GM19043 (cell line): ENCODE results near the gene MINDY4B.
A peak's percentile ranks its signal among the peaks of the same experiment; 100 is the strongest.

Experiments used
- ATAC-seq: cut with Tn5 transposase; IDR thresholded peaks from one replicate; pipeline ENCODE4 v1.9.1; 2021; ENCODE audit warnings: low read depth; ENCODE audit not compliant: unreplicated experiment

The MINDY4B gene

DNA sequence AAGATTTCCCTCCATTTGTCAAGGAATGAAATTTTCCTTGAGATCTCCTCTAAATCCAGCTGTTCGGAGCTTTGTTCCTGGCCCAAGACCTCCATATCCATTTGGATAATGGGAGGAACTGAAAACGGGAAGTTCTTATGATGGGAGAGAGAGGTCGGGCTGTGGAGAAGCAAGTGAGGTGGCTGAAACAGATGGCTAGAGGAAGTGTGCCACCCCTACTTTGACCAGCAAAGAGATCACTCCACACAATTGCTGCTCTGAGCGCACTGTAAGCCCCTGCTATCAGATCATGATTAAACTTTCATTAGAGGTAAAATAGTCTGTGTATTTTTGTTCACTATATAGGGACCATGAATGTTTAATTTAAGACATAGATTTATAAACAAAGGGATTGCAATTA, at the start of gene MINDY4B:
Gene MINDY4B, minus strand, starts transcription at position 101 of the 400 bp plus-strand sequence. Its CDS starts 0 bp downstream, at position 101.
- no peak for ATAC-seq

DNA sequence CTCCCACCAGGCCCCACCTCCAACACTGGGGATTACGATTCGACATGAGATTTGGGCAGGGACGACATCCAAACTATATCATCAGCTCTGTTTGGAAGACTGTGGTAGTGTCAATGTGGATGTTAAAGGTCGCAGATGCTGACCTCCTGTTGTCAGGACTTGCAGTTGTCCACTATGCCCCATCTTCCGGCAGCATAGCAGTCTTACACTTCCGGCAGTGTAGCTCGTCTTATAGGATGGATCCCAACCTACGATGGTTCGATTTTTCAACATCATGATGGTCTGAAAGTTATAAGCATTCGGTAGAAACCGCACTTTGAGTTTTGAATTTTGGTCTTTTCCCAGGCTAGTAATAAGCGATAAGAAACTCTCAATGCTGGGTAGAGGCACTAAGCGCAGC, 46.7 kb upstream of the MINDY4B start:
- no peak for ATAC-seq

DNA sequence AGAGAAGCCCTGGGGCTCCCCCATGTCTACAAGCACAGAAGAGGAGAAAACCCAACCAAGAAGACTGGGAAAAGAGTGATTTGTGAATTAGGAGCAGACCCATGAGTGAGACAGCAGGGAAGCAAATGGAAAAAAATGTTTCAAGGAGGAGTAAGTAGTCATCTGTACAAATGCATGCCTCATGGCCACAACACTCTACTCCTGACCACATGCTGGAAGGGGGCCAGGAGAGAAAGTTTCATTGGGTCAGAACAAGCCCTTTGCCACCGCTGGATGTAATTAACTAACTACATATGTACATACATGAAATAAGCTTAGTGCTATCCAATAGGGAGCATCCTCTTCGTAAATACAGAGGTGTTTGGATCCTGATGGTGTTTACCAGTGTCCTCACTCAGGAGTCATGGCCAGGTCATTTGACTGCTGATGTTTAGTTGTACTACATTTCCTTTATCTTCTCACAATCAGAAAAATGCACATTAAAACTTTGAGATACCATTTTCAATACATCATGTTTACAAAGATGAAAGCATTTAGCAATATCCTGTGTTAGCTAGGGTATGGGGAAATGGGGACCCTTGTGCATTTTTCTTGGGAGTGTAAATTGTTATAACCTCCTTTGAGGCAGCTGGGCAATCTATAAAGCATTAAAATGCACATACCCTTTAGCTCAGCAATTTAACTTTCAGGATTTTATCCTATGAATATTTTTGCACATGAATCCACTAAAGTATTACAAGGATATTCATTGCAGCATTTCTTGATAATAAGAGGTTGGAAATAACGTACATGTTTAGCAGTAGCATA, 40.2 kb upstream of the MINDY4B start:
- no peak for ATAC-seq

DNA sequence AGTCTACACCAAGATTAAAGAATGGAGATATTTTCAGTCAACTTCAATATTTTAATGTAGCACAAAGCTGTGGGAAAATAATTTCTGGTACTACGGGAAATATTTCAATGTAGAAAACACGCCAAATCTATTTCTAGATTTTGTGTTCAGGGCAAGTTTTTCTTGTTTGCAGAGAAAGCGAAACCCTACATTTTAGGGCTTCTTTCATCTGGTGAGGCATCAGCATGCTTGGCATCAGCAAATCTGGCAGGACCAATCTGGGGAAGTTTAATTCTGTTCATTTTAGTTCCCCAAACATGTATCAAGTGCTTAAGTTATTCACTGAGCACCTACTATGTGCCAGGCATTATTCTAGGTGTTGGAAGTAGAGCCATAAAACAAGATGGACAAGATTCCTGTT, 37.0 kb upstream of the MINDY4B start:
- no peak for ATAC-seq

DNA sequence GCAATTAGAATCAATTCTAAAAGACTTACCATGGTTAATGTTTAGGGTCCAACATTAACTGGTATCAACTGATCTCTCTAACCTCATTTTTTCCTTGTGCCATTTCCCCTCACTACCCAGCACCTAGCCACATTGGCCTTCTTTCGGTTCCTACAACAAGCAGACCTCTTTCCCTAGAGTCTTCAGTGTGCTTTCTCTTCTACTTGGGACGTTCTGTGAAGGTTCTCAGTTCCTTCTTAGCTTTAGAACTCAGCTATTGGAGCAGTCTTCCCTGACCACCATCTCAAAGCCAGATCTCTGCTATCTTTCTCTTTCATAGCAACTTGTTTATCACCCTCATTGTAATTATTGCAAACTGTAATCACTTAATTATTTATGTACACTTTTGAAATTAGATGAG, 31.5 kb upstream of the MINDY4B start:
- ATAC-seq = peak; percentile 64

DNA sequence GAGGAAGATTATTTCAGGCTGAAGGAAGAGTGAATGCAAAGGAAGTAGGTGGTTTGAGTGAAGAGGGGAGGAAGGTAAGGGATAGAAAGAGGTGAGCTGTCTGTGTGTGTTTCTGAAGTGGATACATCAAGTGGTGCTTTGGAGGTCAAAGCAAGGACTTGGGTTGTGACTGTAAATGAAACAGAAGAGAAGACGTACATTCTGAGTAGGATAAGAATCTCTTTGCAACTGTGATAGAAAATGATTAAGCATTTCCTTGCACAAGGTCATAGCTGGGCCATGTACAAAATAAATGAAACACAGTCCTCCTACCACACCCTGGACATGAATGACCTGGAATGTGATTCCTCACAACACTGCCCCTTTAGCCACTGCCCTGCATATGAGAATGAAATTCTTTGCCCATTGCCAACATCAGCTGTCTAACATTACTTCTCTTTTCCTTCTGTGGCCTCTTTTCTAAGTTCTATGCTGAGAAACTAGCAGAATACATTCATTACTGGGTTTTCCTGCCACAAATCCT, 28.3 kb upstream of the MINDY4B start:
- no peak for ATAC-seq

DNA sequence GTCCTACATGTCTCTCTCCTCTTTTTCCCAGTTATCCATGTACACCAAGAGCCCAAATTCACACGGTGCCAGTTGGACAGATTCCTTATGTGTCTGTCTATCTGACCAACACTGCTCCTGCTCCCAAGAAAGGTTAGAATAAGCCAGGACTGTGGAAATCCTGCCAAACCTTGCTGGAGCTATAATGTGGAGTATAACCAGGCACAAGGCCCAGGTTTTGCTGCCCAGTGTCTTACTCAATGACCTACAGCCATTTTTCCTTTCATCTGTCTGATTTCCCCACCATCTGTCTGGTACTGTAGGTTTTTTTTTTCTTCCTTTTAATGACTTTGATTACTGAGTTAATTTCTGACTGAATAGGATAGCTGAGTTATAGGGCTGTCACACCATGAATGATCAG, 26.5 kb upstream of the MINDY4B start:
- ATAC-seq = no peak

DNA sequence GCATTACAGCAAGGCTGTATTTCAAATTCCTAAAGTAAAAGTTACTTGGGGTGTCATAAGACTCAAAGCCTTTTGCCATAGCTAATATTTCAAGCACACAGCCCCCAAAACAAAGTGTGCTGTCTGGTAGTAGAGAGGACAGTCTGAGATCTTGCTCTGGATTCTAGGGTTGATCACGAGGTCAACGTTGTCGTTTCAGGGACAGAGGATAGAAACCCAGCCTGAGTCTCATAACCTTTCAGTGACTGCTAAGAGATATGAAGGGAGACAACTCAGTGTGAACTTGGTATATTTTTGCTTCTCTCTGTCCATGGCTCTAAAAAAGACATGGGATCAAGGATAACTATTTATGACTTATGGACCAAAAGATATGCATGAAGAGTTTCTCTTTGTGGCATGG, 25.6 kb upstream of the MINDY4B start:
- ATAC-seq = no peak

DNA sequence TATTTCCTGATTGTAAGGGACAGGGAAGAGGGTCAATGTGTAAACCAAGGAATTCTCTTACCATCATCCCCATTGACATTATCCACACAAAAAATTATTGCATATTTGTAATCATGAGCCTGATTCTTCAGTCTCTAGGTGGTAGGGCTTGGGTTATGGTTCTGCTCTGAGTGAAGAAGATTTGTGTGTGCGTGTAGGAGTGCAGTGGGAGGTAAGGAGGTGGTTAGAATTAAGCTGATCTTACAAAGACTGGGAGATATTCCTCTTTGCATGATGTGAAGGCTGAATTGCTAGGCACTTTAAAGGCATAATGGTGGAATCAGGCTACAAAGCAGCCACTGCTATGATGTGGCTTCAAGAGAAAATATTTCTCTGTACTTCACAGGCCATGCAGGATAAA, 23.0 kb upstream of the MINDY4B start:
- no peak for ATAC-seq

DNA sequence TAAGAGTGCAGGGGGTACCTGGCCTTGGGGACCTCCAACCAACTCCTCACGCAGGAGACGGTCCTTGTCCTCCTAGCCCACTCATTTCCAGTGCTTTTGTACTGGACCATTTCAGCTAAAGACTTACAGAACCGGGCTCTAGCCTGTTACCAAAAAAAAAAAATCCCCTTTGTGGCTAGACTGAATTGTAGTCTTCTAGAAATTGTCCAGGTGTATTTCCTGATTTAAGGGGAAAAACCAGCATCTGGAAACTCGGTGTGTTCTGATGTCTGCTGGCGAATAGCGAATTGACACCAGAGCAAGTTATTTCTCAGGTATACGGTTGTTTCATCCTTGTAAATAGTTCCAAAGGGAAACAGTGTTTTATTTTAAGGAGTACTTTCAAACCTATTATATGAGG, 21.1 kb upstream of the MINDY4B start:
- ATAC-seq = no peak

DNA sequence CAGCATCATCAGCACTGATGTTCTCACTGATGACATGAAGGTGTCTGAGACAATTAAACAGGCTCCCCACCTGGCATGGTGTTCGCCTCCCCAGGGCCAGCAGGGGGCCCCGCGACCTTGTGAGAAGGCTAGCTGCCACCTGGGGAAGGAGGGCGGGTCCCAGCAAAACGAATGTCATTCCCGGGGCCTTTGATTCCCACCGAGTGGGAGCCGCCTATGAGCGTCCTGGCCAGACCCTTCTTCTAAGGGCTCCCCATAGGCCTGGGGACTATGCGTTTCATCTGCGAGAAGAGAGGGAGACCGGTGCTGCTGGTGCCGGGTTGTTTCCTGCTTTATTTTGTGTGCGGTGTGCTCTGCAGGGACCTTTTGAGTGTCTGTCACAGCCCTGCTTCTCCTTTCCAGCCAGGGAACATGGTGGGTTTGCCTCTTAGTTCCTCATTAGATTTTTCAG, 20.5 kb upstream of the MINDY4B start:
- peak; percentile 80 for ATAC-seq

DNA sequence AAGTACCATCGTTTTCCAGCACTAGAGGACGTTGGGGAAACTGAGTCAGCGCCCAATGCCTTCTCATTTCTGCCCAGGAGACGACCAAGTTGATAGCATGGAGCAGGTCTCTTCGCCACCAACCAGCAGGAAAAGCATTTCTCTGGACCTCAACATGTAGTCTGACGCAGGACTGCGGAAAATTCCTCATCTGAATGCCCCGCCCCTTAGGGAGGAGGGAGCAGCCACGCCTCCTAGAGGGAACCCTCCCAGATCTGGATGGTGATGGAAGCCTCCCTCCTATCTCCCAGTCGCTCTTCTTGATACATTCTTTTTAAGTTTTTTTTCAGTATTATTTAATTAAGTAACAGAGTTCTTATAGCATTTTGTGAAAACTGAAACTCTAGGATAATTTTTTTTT, 17.4 kb upstream of the MINDY4B start:
- no peak for ATAC-seq

DNA sequence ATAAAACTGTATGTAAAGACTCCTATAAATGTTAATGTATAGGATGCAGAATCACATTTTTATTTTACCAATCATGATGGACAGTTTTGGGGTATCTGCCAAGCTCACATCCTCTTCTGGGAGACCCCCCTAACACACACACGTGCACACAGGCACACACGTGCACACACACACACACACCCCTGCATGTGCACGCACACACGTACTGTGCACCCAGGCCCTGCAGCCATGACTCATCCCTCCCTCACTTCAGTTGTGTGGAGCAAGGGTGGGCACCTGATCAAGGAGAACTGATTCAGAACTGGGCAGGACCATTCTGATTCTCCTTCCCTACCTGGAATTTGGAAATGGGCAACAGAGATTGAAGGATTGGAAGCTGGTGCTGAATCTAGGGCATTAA, 16.0 kb upstream of the MINDY4B start:
- no peak for ATAC-seq

DNA sequence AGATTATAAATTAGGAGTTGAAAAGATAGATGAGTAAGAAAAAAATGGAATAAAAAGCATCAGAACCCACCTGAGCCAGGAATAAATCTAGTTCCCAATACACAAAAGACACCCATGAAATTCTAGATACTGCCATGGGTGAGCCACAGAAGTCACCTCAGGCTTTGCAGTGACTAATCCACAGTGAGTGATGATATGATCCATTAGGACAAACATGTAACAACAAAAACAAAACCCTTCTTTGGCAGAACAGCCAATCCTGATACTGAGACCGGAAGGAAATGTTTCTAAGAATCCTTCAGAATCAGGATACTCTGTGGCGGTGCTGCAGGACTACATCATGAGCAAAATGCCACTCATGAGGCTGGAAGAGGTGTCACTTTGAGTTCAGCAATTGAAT, 15.0 kb upstream of the MINDY4B start:
- ATAC-seq = no peak

DNA sequence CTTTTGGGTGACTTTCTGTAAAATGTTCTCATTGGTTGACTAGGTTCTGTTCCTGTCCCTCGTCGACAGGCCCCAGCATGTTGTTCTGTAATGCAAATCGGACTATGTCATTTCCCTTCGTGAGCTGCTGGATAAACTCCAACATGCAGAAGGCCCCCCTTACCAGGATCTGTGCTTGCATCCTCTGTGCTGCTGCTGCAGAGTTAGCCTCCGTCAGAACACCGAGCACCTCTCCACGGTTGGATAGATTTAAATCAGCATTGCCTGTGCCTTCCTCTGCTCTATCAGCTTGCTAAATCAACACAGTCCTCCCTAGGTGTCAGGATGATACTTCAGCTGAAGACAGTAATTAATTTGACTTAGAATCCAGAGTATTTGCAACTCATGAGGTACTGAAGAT, 12.7 kb upstream of the MINDY4B start:
- no peak for ATAC-seq

DNA sequence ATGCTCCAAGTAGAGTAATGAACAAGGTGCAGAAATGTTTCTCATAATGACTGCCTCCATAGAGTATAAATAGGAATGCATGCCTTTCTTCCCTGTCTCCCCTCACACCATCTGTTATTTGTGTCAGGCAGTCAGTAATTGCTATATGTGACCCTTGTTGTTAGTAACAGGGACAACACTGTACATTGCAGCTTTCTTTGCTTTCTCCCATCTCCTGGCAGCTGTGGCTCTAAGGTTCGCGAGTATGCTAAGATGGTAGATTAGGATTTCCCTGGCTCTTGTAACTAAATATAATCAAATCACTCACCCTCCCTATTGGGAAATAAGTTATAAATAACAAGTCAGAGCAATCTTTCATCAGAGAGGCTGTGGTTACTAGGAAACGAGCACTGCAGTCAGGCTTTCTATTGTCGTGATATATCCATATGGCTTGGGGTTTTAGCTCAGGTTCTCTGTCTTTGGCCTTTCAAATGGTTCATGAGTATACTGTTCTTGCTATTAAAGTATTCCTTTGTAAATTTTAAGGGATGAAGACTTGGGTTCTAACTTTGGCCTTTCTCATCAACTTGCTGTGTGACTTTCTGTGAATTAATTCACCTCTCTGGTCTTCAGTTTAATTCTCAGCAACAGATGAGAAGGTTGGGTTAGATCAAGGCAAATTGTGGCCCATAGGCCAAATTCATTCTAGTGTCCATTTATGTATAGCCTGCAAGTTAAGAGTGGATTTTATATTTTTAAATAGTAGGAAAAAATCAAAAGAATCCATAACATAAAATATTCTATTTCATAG, 8.1 kb upstream of the MINDY4B start:
- no peak for ATAC-seq

DNA sequence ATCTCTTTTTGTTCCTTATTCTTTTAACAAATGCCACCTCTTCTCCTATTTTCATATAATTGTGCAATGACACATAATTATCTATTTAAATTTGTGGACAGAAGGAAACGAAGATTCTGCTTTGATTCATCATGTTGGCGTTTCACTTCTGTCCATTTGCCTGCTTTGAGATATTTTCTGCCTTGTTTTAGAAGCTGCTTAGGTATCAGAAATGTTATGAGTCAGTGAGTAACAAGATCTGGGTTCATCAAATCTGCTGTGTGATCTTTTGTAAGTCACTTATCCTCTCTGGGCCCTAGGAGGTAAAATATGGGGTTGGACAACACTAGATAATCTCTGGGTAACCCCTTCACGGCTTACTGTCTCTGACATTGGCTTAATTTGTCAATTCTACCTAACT, 7.3 kb upstream of the MINDY4B start:
- no peak for ATAC-seq

DNA sequence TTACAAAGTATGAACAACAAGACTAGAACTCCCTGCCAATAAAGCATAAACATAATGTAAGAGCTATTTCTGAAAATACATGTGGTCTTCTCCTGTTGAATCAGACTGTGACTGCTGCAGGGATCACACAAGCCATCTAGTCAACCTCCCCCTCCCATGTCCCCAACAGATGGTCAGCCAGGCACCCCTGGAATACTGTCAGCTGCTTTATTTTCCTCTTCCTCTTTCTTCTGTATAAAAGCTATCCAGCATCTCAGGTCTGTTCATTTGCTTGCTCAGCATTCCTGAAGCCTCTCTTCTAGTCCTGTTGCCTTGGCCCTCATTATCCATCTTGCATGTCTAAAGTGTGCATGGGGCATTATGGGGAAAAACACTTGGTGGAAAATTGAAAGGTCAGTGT, 6.5 kb upstream of the MINDY4B start:
- no peak for ATAC-seq

DNA sequence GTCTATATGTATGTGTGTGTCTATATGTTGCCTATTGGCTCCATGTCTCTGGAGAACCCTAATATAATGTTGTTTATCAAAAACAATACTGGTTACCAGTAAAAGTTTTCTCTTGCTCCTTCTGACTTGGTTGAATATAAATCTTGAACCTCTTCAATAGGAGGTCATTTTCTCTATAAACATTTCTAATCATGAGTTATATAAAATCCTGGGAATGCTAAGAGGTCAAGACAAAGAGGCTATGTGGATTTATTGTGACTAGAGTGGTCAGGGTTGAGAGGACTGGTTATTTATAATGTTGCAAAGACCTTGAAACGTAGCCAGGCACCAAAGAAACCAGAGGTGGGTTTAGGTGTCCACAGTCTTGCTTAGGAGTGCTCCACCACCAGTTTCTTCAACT, 1.2 kb upstream of the MINDY4B start:
- ATAC-seq = no peak

DNA sequence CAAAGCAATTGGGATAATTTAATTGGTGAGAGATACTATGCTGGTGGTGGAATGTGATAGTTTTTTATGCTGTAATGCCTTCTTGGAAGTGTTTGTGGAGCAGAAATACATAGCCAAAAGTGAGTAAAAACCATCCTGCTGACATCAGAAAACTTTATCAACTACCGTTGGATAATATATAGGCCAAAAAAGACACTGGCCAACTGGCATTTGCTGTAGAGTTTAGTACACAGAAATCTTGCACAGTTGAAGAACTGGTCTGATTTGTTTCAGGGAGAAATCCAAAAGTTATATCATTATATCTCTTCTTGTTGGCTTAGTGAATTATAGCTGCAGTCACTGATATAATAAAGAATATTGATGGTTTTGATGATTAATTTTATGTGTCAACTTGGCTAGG, 507 bp upstream of the MINDY4B start:
- no peak for ATAC-seq

DNA sequence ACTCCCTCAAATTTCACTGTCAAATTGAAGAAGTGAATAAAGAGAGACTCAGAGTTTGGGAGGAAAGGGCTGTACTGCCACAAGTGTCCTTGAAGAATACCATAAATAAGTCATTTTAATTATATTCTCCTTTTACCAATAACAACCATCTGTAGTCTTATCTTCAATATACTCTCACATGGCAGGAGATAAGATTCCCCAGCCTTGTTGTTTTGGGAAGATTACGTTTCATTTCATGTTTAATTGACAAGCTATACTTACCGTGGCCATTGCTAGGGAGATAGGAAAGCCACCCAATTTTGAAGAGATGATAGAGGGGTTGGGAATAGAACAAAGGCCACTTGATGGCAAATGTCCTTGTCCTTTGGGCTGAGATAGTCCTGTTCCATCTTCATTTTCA, 2.3 kb downstream of the MINDY4B start:
- ATAC-seq = no peak

DNA sequence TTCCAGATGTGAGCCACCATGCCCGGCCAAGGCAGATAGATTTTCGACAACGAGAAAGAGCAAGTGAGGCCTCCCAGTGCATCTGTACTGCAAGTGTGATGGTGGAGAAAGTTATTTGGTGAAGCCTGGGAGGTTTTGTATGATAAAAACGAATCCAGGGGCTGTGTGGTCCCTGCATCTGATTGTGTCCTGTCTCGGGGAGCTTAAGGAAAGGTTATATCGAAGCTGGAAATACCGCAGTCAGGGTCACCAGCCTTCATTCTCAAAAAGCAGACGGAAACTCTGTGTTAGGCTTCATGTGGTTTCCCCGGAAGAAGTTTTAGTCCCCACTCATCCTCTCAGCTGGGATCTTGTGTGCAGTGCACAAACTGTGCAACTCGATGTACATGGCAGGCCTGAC, 3.4 kb downstream of the MINDY4B start:
- ATAC-seq = no peak
